ENCODE measurements around the gene PDE6D. TPM values are rescaled to one million over a fixed set of nuclear protein-coding genes. Genes with fewer than 3 reads are reported as not detected.

The PDE6D gene
- total RNA-seq, 1 experiment from 2014 or later: 31.4 TPM

GRCh38 chr2:231786917-231787292 lies 5.8 kb upstream of the PDE6D start:
- no peak; the same call in 1 of the 2 replicates for ATAC-seq
- ChIA-PET CTCF (interaction anchor here (0.5 kb wide), 1 partner anchor 104 kb away, joined by 3 read pairs; no protein-coding TSS in a partner anchor), POLR2A (no interaction called here)
- Histone ChIP-seq H3K27me3 (ENCODE audit: control insufficient read depth, insufficient read depth, low read length) (no peaks in the 10 kb centered on the region), H3K4me3 (ENCODE audit: low read depth in 2 of 2, low read length in 2 of 2) (peak overlapping the region; percentile 68 to 74), H3K9me3 (ENCODE audit: control insufficient read depth, insufficient read depth, low read depth, low read length) (no peaks in the 10 kb centered on the region), H3K36me3 (ENCODE audit: control insufficient read depth, insufficient read depth, low read length) (peaks cover 9% of the 10 kb centered on the region), H3K4me1 (ENCODE audit: control insufficient read depth, insufficient read depth, low read length) (peaks cover 31% of the 10 kb centered on the region), H3K27ac (ENCODE audit: low read length) (peak overlapping the region; percentile 91)
- intact Hi-C loops (cut with micrococcal nuclease; ENCODE audit: unreplicated experiment) (loop anchor here (10.0 kb wide), 1 partner anchor 172 kb away; no protein-coding TSS in a partner anchor), in situ Hi-C loops (cut with HindIII; ENCODE audit: low pct_unique_long_range_greater_than_20kb, low sequenced_read_pairs) (no loop called here)
- no peak for DNase-seq (ENCODE audit: low read depth, low spot score)
- no TSS peak for BruUV-seq (replicated peaks)
- TF ChIP-seq CTCF (IDR thresholded peaks at IDR 0.05): peak; percentile 52
- TF ChIP-seq TCF7L2 (IDR thresholded peaks at IDR 0.05; ENCODE audit: low read depth, low read length): no peak

GRCh38 chr2:231786177-231786916 lies 5.3 kb upstream of the PDE6D start, which contains the start of gene COPS7B:
COPS7B (plus strand) TSS chr2:231786445; CDS start chr2:231788571, 2,126 bp downstream.
- ATAC-seq (peak; percentile 85), DNase-seq (ENCODE audit: low read depth, low spot score) (no peak)
- H3K9me3 ChIP-seq (ENCODE audit: control insufficient read depth, insufficient read depth, low read depth, low read length): no peaks in the 10 kb centered on the region
- H3K36me3 ChIP-seq (ENCODE audit: control insufficient read depth, insufficient read depth, low read length): peaks cover 11% of the 10 kb centered on the region
- H3K4me1 ChIP-seq (ENCODE audit: control insufficient read depth, insufficient read depth, low read length): peaks cover 32% of the 10 kb centered on the region
- no TSS peak for BruUV-seq (replicated peaks)
- peak within 1 kb of the TSS; percentile 68 to 74 for H3K4me3 ChIP-seq (ENCODE audit: low read depth in 2 of 2, low read length in 2 of 2)
- in situ Hi-C loops (cut with HindIII; ENCODE audit: low pct_unique_long_range_greater_than_20kb, low sequenced_read_pairs) (no loop called here), intact Hi-C loops (cut with micrococcal nuclease; ENCODE audit: unreplicated experiment) (loop anchor here (10.0 kb wide), 1 partner anchor 172 kb away; no protein-coding TSS in a partner anchor)
- H3K27me3 ChIP-seq (ENCODE audit: control insufficient read depth, insufficient read depth, low read length): no peaks in the 10 kb centered on the region
- peak; percentile 84 for TF ChIP-seq CTCF (IDR thresholded peaks at IDR 0.05)
- peak; percentile 81 for TF ChIP-seq POLR2AphosphoS5 (IDR thresholded peaks at IDR 0.05; ENCODE audit: low read depth, low read length)
- peak; percentile 97; the same call in 1 of the 2 replicates for TF ChIP-seq SIN3A (IDR thresholded peaks at IDR 0.05; ENCODE audit: borderline replicate concordance, insufficient read depth, low read depth, low read length)
- peak; percentile 57; the same call in 1 of the 2 replicates for TF ChIP-seq TCF7L2 (IDR thresholded peaks at IDR 0.05; ENCODE audit: low read depth, low read length)
- 0 out of 4 replicates have a peak, but pooled peaks have one; percentile 27 to 55 for TF ChIP-seq REST (IDR thresholded peaks at IDR 0.05; ENCODE audit: insufficient read depth in 1 of 2, low read depth in 2 of 2, low read length in 1 of 2)
- POLR2A ChIA-PET: no interaction called here
- CTCF ChIA-PET: interaction anchor here (0.5 kb wide), 1 partner anchor 103 kb away, joined by 3 read pairs; no protein-coding TSS in a partner anchor
- peak within 1 kb of the TSS; percentile 91 for H3K27ac ChIP-seq (ENCODE audit: low read length)
